Keratinocyte (primary cell): ENCODE results near the gene DIS3L2.

Experiments
- CTCF ChIP-seq, 3 experiments: IDR thresholded peaks in 1 of 3; conservative IDR thresholded peaks in 1 of 3; optimal IDR thresholded peaks in 1 of 3; 2 replicates in 2 of 3; 3 replicates in 1 of 3; pipeline versions ENCODE3 to v1.5.1; 2011; ENCODE audit warnings: low read length in 3 of 3, mild to moderate bottlenecking in 3 of 3, moderate library complexity in 2 of 3, control low read depth in 1 of 3, inconsistent platforms in 1 of 3; ENCODE audit not compliant: insufficient read depth in 2 of 3; ENCODE audit errors: extremely low read depth in 1 of 3
- EZH2 ChIP-seq: IDR thresholded peaks from one replicate; pipeline ENCODE4 v1.6.1; 2012; ENCODE audit warnings: inconsistent platforms, mild to moderate bottlenecking, low read length, moderate library complexity

DNA sequence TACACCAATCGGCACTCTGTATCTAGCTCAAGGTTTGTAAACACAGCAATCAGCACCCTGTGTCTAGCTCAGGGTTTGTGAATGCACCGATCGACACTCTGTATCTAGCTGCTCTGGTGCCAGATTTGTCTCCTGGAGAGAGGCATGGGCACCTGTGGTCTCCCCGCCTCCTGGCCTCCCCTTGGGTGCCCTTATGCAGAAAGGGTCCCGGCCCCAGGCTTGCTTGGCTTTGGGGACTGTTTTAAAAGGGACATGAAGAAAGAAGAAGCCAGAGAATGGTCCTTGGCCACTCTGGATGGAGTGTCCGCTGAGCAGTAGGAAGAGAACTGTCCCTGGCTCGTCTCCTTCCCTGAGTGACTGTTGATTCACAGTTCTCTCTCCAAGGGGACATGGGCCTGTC, 405.5 kb downstream of the DIS3L2 start:
- TF ChIP-seq CTCF (optimal IDR thresholded peaks at IDR 0.05 in 1 of 3, IDR thresholded peaks at IDR 0.05 in 1 of 3, conservative IDR thresholded peaks at IDR 0.05 in 1 of 3; ENCODE audit: extremely low read depth in 1 of 3, insufficient read depth in 2 of 3, low read length in 3 of 3), result no peak
- TF ChIP-seq EZH2, result no peak
